ENCODE measurements around the gene GANAB.

DNA sequence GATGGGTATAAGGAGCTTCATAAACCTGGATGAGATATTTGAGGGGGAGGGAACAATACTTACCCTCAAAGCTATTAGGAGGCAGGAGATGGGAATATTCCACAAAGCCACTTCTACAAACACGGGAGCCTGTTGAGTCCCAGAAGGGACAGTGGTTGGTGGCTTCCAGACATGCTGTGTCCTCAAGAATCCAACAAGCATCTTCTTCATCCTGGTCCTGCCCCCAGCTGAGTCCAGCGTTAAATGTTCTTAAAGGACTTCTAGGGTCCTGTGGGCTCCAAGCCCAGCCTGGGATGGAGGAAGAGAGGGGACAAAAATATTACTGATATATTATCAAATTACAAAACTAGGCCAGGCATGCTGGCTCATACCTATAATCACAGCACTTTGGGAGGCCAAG lies 21.0 kb upstream of the GANAB start:
- TF ChIP-seq, protein P1, sequence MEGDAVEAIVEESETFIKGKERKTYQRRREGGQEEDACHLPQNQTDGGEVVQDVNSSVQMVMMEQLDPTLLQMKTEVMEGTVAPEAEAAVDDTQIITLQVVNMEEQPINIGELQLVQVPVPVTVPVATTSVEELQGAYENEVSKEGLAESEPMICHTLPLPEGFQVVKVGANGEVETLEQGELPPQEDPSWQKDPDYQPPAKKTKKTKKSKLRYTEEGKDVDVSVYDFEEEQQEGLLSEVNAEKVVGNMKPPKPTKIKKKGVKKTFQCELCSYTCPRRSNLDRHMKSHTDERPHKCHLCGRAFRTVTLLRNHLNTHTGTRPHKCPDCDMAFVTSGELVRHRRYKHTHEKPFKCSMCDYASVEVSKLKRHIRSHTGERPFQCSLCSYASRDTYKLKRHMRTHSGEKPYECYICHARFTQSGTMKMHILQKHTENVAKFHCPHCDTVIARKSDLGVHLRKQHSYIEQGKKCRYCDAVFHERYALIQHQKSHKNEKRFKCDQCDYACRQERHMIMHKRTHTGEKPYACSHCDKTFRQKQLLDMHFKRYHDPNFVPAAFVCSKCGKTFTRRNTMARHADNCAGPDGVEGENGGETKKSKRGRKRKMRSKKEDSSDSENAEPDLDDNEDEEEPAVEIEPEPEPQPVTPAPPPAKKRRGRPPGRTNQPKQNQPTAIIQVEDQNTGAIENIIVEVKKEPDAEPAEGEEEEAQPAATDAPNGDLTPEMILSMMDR (IDR thresholded peaks at IDR 0.05; ENCODE audit: poor library complexity) = no peak
- no peak for TF ChIP-seq EZH2 (IDR thresholded peaks at IDR 0.05; ENCODE audit: borderline replicate concordance)

All from hepatocyte (in vitro differentiated cells).